ENCODE measurements around the gene HEATR5A. TPM values are rescaled to one million over a fixed set of nuclear protein-coding genes. Genes with fewer than 3 reads are reported as not detected.
"Not testable (repeated sequence)": the region's sequence is repeated elsewhere in the genome, so short reads cannot be mapped to it uniquely, and the experiment has no call there.

The HEATR5A gene
- total RNA-seq (ENCODE audit: unreplicated experiment), result 25.3 TPM
- long read RNA-seq, result 0 reads

GRCh38 chr14:31420319-31421111 lies at the start of gene HEATR5A:
Gene HEATR5A (minus strand): TSS chr14:31420550. CDS start chr14:31402975, 17,575 bp downstream.
- Mint-ChIP-seq H3K27ac (ENCODE audit: unreplicated experiment) (peak within 1 kb of the TSS; percentile 75), H3K4me1 (ENCODE audit: unreplicated experiment) (peaks cover 9% of the 10 kb centered on the region), H3K9me3 (ENCODE audit: unreplicated experiment) (no peaks in the 10 kb centered on the region), H3K4me3 (ENCODE audit: unreplicated experiment) (peak within 1 kb of the TSS; percentile 95), H3K27me3 (ENCODE audit: unreplicated experiment) (no peaks in the 10 kb centered on the region), H3K36me3 (ENCODE audit: low read depth, unreplicated experiment) (no peaks in the 10 kb centered on the region)
- peak; percentile 96 for DNase-seq (ENCODE audit: low spot score)
- no peak for TF ChIP-seq CTCF (IDR thresholded peaks at IDR 0.05; ENCODE audit: unreplicated experiment)

- Mint-ChIP-seq H3K4me1 (ENCODE audit: unreplicated experiment) (no peaks in the 10 kb centered on the region), H3K4me3 (ENCODE audit: unreplicated experiment) (no peak overlapping the region), H3K36me3 (ENCODE audit: low read depth, unreplicated experiment) (no peaks in the 10 kb centered on the region), H3K27me3 (ENCODE audit: unreplicated experiment) (no peaks in the 10 kb centered on the region), H3K27ac (ENCODE audit: unreplicated experiment) (no peak overlapping the region), H3K9me3 (ENCODE audit: unreplicated experiment) (no peaks in the 10 kb centered on the region)
- no peak for TF ChIP-seq CTCF (IDR thresholded peaks at IDR 0.05; ENCODE audit: unreplicated experiment)
- no peak for DNase-seq (ENCODE audit: low spot score)
Measured at GRCh38 chr14:31466554-31466953, 46.2 kb upstream of the HEATR5A start.

GRCh38 chr14:31465111-31465510 lies 44.8 kb upstream of the HEATR5A start:
- DNase-seq (ENCODE audit: low spot score), result no peak
- H3K4me3 Mint-ChIP-seq (ENCODE audit: unreplicated experiment), result no peak overlapping the region
- H3K27ac Mint-ChIP-seq (ENCODE audit: unreplicated experiment), result no peak overlapping the region
- H3K27me3 Mint-ChIP-seq (ENCODE audit: unreplicated experiment), result no peaks in the 10 kb centered on the region
- no peak for TF ChIP-seq CTCF (IDR thresholded peaks at IDR 0.05; ENCODE audit: unreplicated experiment)
- H3K9me3 Mint-ChIP-seq (ENCODE audit: unreplicated experiment), result no peaks in the 10 kb centered on the region
- no peaks in the 10 kb centered on the region for H3K36me3 Mint-ChIP-seq (ENCODE audit: low read depth, unreplicated experiment)
- H3K4me1 Mint-ChIP-seq (ENCODE audit: unreplicated experiment), result no peaks in the 10 kb centered on the region

- H3K36me3 Mint-ChIP-seq (ENCODE audit: low read depth, unreplicated experiment); H3K4me3 Mint-ChIP-seq (ENCODE audit: unreplicated experiment); H3K27me3 Mint-ChIP-seq (ENCODE audit: unreplicated experiment); H3K4me1 Mint-ChIP-seq (ENCODE audit: unreplicated experiment); DNase-seq (ENCODE audit: low spot score); H3K27ac Mint-ChIP-seq (ENCODE audit: unreplicated experiment); H3K9me3 Mint-ChIP-seq (ENCODE audit: unreplicated experiment): not testable (repeated sequence)
Measured at GRCh38 chr14:31462450-31462849, 42.1 kb upstream of the HEATR5A start.

- Mint-ChIP-seq H3K27me3 (ENCODE audit: unreplicated experiment) (no peaks in the 10 kb centered on the region), H3K9me3 (ENCODE audit: unreplicated experiment) (no peaks in the 10 kb centered on the region), H3K4me3 (ENCODE audit: unreplicated experiment) (no peak overlapping the region), H3K4me1 (ENCODE audit: unreplicated experiment) (peaks cover 7% of the 10 kb centered on the region), H3K27ac (ENCODE audit: unreplicated experiment) (no peak overlapping the region), H3K36me3 (ENCODE audit: low read depth, unreplicated experiment) (no peaks in the 10 kb centered on the region)
- no peak for DNase-seq (ENCODE audit: low spot score)
- TF ChIP-seq CTCF (IDR thresholded peaks at IDR 0.05; ENCODE audit: unreplicated experiment), result no peak
Measured at GRCh38 chr14:31461545-31461944, 41.2 kb upstream of the HEATR5A start.
